Left renal cortex interstitium (tissue), 4 donors: ENCODE measurements around the gene IGF2R. TPM values are rescaled to one million over a fixed set of nuclear protein-coding genes. Genes with fewer than 3 reads are reported as not detected.
A peak's percentile ranks its signal among the peaks of the same experiment; 100 is the strongest.
"Not testable (repeated sequence)": the region's sequence is repeated elsewhere in the genome, so short reads cannot be mapped to it uniquely, and the experiment has no call there.

Experiments
- DNase-seq, 4 donors: peaks; one replicate each; pipeline ENCODE4 v3.0.0-alpha.2; 2013; ENCODE audit warnings: low read depth in 4 of 4, low spot score in 2 of 4, missing footprints in 1 of 4
- polyA plus RNA-seq, 4 donors: library from polyadenylated mRNA; unstranded; fragments of 120-200 nt; gene quantifications; one replicate each; pipeline ENCODE4 v1.2.1, GENCODE V29; 2013; ENCODE audit not compliant: insufficient read length in 4 of 4

IGF2R gene
- polyA plus RNA-seq, 4 donors = 50.5 to 67.8 (median 58.4) TPM

GRCh38 chr6:159952289-159953005, 16.4 kb upstream of the IGF2R start:
- no peak for DNase-seq

DNA sequence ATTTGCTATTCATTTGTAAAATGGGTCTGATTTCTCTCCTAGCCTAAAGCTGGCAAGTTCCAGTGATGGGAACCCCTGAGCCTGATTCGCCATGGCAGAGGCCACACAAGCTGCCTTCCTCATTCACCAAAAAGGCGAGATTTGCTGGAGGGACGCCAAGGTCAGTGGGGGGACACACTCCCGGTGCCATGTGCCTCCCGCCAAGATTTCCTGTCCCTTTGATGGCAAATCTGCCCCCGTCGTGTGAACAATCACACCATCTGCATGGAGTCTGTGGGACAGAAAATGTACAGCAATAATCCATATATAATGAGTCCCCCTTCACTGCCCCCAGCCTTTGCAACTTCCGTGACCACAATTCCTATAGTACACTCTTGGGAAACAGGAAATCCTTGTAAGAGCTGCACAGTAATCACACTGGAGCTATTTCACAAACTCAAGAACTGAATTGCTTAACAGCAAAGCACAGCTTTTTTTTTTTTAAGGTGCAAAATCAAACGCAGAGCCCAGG, 15.7 kb upstream of the IGF2R start:
- DNase-seq = no peak

DNA sequence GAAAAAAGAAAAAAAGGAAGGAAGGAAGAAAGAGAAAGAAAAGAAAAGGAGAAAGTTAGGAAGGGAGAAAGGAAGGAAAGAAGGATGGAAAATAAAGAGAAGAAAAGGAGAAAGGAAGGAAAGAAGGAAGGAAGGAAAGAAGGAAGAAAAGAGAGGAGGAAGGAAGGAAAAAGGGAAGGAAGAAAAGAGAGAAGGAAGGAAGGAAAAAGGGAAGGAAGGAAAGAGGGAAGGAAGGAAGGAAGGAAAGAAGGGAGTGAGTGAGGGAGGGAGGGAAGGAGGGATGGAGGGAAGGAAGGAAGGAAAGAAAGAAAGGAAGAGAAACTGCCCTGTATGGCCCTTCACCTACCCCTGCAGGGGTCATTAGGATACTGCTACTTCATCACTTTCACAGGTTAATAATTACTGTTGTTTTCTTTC, 12.9 kb upstream of the IGF2R start:
- no peak for DNase-seq

- DNase-seq = no peak
These were observed 11.7 kb upstream of the IGF2R start for GRCh38 chr6:159957071-159957673.

DNA sequence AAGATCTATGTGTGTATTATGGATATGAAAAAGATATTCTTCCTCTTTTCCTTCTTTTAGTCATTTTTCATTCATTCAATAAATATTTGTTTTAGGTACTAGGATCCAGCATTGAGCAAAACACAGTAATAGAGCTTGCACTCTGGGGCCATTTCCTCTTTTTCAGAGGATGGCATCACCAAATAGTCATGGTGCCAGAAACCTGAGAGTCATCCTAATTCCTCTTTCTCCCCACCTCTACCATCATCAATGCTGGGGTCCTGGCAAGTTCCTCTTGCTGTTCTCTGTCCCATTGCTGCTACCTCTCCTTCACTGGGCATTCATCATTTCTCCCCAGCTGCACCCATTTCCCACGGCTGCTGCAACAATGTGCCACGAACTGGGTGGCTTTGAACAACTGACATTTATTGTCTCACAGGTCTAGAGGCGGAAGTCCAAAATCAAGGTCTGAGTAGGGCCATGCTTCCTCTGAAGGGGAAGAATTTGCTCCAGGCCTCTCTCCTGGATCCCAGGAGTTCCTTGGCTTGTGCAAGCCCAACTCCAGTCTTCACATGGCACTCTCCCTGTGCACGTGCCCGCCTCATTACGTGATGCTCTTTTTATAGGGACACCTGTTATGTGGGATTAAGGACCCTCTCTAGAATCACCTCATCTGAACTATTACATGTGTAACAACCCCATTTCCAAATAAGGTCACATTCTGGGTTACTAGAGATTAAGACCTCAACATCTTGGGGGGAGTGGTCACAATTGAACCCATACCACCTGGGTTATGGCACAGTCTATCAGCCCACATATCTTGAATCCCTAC, 9.5 kb upstream of the IGF2R start:
- no peak for DNase-seq

DNA sequence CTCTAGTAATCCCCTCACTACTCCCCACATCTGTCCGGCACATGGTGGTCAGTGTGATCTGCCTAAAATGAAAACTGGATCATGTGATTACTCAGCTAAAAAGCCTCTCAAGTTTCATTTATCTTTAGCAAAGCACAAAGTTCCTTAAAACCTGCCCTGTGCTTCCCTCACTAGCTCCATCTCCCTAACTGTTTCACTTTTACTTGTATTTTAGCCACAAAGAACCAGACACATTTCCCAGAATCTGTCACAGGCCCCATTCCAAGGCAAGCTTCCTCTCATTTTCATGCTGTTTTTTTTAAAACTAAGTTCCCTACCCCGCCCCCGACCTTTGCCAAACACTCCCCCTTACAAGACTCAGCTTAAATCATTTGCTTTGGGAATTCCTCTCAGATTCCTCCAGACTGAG, 8.9 kb upstream of the IGF2R start:
- DNase-seq = no peak

- DNase-seq = no peak
These were observed 8.4 kb upstream of the IGF2R start for GRCh38 chr6:159960485-159960884.

GRCh38 chr6:159961528-159961927, 7.4 kb upstream of the IGF2R start:
- no peak for DNase-seq

DNA sequence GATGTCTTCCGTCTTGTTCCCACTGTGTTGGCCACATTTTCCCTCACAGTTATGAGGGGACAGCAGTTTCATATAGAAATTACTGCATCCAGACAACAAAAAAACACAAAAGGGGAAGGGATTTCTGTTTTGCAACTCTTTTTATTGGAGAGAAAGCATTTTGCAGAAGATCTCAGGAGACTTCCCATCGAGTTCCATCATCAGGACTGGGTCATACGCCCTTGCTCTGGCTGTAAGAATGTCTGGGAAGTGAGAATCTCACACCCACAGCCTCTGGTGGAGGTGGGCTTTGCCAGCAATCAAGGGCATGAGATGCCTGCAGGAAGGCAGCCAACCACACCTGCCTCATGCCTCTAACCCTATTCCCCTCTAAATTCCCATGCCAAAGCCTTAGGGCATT, 5.8 kb upstream of the IGF2R start:
- DNase-seq = no peak

DNA sequence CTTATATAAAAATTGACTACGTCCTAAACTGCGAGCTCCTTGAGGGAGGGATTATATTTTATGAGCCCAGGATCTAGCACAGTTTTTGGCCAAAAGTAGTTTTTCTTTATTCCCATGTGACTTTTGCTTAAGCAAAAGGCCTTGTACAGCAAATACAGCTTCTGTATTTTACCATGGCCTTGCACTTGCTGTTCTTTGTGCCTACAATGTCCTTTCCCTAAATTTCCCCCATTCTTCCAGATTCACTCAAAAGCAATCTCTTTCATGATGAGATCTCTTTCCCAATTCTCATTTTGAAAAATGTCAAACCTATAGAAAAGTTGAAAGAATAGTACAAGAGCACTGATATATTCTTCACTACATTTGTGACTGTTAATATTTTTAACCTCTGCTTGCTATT, 4.8 kb upstream of the IGF2R start:
- DNase-seq = no peak

DNA sequence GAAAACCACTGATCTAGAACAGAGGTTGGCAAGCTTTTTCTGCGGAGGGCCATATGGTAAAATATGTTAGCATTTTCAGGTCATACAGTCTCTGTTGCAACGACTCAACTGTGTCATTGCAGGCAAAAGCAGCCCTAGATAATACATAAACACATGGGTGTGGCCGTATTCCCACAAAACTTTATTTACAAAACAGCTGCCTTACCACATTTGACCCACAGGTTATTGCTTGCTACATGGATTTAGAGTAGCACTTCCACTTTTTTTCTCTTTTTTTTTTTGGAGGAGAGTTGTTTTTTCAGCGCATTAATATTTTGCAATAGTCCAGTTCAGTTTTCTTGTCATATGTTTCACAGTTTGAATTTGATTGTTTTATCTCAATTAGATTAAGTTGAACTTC, 2.5 kb upstream of the IGF2R start:
- DNase-seq = no peak

- no peak for DNase-seq
These were observed 1.9 kb upstream of the IGF2R start for GRCh38 chr6:159966981-159967380.

- DNase-seq = not testable (repeated sequence)
These were observed 1.3 kb upstream of the IGF2R start for GRCh38 chr6:159967621-159968020.

GRCh38 chr6:159969204-159969912, 476 bp downstream of the IGF2R start:
- DNase-seq = peak in 2 of 4 donors; percentile 24 to 34

DNA sequence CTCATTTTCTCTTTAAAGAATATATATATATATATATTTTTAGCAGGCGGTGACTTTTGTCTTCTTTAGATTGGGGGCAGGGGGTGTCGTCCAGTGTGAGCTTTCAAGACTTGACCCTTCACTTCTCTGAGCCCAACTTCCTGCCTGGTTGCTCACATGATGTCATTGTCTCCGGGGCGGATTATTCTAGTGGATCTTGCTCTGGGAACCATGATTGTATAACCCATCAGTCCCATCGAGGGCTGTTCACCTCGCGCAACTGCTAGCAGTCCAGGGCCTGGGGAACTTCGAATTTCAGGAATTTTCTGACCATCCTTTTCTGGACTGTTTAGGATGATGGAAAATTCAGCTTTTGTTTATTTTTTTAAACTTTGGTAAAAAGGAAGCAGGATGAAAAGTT, 1.0 kb downstream of the IGF2R start:
- DNase-seq = peak in 3 of 4 donors; percentile 50 to 68 (median 65)

DNA sequence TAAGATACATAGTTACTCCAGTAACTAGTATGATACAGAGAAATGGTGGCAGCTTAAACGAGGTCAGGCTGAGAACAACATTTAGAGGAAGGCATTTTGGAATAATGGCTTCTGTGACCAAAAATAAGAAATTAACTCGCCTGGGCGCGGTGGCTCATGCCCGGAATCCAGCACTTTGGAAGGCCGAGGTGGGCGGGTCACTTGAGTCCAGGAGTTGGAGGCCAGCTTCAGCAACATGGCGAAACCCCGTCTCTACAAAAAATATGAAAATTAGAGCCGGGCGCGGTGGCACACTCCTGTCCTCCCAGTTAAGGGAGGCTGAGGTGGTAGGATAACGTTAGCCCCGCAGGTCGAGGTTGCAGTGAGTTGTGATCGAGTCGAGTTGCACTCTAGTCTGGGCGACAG, 1.8 kb downstream of the IGF2R start:
- no peak for DNase-seq

DNA sequence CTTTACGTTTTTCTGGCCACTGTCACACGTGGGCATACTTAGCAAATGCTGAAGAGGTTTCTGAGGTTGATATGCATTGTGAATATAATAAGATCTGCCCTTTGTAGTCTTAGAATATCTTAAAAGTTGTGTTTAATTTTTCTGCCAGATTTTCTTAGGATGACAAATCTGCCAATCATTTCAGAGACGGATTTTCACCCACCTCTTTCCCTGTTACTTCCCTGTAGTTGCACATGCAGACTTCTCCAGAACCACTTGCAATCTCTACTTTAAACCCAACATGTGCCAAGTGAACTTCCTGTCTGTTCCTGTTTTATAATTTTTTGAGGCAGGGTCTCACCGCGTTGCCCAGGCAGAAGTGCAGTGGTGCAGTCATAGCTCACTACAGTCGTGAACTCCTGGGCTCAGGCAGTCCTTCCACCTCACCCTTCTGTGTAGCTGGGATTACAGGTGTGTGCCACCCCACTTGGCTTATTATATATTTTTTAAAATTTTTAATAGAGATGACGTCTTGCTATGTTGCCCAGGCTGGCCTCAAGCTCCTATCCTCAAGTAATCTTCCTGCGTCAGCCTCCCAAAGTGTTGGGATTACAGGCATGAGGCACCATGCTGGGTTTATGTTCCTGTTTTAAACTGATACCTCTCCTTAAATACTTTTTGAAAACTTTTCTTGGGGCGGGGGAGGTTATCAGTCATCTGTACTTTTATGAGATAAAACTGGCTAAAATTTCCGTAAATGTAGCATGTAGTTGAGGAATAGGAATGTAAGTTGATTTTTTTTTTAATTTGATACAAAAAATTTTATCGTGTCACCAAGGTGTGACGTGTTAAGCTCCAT, 2.7 kb downstream of the IGF2R start:
- DNase-seq = no peak

DNA sequence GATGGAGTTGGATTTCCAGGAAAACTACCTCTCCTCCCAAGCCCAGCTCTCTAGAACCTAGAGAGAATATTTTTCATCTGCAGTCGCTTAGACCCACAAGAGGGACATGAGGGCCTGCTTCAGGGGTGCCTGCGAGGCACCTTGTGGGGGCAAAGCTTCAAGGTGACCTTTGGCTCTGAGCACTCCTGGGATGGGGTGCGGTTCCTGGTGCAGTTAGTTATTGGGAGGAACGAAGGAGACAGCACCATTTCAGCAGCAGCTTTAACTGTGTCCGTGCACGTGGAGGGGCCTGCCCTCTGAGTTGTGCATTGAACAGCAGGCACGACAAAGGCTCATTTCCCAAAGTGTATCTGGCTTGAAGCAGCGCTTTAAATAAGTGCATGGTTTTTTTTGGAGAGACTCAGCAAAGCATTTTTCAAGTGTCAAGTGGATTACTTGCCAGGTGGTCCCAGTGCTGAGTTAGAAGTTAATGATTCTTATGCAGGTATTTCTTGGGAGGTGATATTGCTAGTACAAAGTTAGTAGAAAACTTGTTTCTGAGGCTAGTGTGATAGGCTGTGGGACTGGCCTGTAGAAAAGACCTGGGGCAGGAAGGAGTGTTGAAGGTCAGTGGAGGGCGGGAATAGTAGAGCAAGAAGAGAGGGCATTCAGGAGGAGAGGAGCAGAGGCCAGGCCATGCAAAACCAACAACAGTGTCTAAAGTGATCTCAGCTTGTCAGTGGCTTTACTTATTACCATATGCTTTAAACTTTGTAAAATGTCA, 3.8 kb downstream of the IGF2R start:
- no peak for DNase-seq

DNA sequence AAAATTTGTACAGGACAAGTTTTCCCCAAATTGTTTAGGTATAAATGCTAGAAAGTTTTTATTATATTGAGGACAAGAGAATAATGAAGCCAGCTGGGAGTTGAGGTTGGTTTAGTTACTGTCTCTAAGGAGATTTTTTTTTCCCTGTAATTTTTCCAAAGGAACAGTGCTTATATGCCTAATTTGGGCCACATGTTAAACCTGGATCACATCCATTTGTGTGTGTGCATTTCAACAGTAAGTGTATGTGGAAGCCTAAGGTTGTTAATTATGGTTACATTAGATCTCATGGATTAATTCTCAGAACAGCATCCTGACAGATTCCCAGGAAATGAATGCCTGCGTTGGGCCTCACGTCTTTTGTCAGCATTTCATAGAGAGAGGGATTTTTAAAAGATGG, 4.5 kb downstream of the IGF2R start:
- no peak for DNase-seq
